HG02938 (cell line): Measurements from ENCODE around the gene CLDN9.

Experiments used
- ATAC-seq: cut with Tn5 transposase; IDR thresholded peaks from one replicate; pipeline ENCODE4 v1.9.1; 2021; ENCODE audit warnings: mild to moderate bottlenecking, moderate library complexity; ENCODE audit not compliant: unreplicated experiment

CLDN9 gene

DNA sequence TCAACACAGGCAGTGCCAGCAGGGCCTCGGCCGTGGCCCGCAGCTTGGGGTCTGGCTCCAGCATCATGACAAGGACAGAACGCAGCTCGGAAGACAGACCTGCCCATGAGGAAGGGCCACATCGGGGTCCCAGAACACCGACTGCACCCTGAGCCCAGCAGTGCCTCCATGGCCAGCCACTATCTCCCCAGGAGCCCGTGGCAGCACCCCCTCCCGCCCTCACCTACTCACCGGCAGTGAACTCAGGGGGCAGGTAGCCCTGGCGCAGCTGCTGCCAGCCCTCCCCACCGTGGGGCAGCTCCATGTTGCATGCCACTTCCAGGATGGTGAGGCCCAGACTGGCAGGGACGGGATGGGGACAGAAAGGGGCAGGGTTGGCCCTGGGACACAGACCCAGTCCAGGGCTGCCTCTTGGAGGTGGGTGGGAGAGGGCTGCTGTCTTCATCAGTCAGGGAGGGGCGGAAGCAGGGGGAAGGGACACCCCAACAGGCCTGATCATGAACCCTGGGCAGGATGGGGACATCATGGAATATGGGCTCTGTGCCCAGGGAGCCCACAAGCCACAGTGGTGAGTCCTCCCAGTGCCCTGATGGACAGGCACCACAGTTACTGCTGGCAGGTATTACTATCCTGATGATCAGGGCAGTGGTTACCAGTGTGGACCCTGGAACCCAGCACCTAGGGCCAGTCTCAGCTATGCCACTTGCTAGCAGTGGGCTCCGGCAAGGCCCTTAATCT is 38.2 kb upstream of the CLDN9 start:
- ATAC-seq = no peak

DNA sequence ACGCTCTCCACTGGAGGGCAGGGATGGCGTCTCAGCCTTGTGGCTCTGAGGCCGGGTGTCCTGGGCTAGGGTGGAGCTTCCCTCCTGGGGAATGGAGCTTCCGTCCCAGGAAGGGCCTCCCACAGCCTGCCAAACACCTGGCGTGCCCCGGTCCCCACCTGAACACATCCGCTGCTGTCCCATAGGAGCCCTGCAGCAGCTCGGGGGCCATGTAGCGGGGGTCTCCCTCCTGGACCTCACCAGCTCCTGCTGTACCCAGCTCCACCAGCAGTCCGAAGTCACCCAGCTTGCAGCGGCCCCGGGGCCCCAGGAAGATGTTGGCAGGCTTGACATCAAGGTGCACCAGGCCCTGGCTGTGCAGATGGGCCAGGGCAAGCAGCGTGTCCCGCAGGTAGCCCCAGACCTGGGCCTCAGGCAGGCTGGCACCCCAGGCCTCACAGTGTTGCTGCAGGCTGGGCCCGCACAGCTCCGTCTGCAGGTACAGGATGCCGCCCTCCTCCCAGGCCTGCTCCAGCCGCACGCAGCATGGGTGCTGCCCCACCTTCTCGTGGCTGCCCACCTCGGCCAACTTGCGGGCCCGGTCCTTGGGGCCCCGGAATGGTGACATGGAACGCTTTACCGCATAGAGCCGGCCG is 37.4 kb upstream of the CLDN9 start:
- ATAC-seq = no peak

- no peak for ATAC-seq
Observed at GRCh38 chr16:2976201-2976600, 36.5 kb upstream of the CLDN9 start.

- no peak for ATAC-seq
Observed at GRCh38 chr16:2976673-2977072, 36.0 kb upstream of the CLDN9 start.

GRCh38 chr16:2977440-2977839 is 35.3 kb upstream of the CLDN9 start:
- no peak for ATAC-seq

DNA sequence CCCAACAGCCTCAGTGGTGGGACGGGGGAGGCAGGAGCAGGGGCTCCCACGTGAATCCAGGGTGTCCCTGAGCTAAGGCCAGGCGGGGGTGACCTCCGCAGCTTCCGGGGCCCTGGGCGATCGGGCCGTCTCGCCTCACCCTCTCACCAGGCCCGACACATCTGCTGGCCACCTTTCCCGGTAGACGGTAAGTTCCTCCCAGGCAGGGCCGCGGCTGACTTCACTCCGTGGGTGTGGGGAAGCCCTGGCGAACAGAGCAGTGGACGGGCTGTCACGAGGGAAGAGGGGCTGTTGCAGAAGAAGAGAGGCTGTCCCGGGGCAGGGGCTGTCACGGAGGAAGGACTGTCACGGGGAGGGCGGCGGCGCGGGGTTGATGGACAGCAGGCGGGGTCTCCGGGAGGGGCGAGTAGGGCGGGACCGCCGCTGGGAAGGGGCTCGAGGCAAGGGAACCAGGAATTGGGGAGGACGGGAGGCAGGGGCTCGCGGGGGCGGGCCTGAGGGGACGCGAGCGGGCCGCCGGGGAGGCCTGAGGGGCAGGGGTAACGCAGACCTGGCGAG is 33.0 kb upstream of the CLDN9 start:
- peak; percentile 12 for ATAC-seq

- ATAC-seq = peak; percentile 55
Observed at GRCh38 chr16:2980227-2981176, 32.2 kb upstream of the CLDN9 start, which contains the start of gene PKMYT1. TSS of gene PKMYT1 (minus strand) at chr16:2980446. CDS start at chr16:2979657, 789 bp downstream.

- no peak for ATAC-seq
Observed at GRCh38 chr16:2981177-2981898, 31.4 kb upstream of the CLDN9 start.

DNA sequence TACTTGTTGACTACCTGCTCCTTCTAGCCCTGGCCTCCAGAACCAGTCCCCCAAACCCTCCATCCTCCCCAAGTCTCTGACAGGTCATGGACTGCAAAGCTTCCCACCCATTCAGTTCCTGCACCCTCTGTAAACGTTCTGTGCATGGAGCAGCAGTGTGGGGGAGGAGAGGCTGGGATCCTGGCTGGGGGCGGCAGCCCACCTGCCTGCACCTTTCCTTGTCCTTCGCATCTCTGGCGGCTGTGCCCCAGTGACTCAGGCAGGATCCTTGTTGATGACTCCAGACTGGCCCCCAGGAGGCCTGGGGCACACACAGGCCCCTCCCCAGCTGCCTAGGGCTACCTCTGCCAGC is 30.8 kb upstream of the CLDN9 start:
- no peak for ATAC-seq

GRCh38 chr16:2982402-2982801 is 30.3 kb upstream of the CLDN9 start:
- no peak for ATAC-seq

- no peak for ATAC-seq
Observed at GRCh38 chr16:2983706-2984136, 29.0 kb upstream of the CLDN9 start.

- ATAC-seq = no peak
Observed at GRCh38 chr16:2985462-2985861, 27.3 kb upstream of the CLDN9 start.

- no peak for ATAC-seq
Observed at GRCh38 chr16:2985893-2986355, 26.8 kb upstream of the CLDN9 start.

DNA sequence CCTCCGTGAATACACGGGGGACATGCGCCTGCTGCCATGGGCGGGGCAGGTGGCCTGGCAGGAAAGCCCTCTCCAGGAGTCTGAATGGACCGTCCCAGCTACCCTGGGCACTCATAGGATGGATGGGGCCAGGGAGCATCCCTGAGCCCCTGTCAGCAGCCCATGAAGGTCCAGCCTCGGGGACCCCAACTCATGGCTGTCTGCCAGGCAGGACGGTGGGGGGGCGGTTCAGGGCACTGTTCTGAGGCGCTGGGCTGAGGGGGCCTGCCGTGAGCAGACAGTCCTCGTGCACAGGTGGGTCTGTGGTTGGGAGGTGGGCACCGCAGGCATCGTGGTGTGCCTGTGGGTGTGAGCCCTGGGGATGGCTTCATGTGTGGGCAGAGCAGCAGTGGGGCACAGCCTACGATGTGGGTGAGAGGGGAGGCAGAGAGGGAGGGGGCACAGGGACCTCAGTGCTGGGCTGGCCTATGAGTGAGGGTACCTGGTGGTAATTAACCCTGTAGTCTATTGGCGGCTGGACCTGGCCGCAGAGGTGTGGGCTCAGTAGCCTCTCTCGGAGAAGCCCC is 26.0 kb upstream of the CLDN9 start:
- ATAC-seq = no peak

DNA sequence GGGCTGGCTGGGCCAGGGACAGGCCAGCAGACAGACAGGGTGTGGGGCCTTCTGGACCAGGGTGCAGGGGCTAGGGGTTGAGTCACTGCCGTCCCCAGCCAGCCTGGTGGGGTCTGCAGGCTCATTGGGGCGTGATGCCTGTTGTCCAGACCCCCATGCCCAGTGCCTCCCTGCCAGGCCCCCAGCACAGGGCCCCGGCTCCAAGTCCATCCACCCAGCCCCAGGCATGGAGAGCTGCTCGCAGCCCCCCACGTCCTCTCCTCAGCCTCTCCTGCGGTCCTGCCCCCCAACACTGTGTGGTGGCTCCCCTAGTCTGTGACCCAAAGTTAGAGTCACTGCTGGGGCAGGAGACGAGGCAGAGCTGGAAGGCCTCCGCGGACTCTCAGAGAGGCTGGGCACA is 25.4 kb upstream of the CLDN9 start:
- ATAC-seq = no peak

- no peak for ATAC-seq
Observed at GRCh38 chr16:2987833-2988232, 24.9 kb upstream of the CLDN9 start.

DNA sequence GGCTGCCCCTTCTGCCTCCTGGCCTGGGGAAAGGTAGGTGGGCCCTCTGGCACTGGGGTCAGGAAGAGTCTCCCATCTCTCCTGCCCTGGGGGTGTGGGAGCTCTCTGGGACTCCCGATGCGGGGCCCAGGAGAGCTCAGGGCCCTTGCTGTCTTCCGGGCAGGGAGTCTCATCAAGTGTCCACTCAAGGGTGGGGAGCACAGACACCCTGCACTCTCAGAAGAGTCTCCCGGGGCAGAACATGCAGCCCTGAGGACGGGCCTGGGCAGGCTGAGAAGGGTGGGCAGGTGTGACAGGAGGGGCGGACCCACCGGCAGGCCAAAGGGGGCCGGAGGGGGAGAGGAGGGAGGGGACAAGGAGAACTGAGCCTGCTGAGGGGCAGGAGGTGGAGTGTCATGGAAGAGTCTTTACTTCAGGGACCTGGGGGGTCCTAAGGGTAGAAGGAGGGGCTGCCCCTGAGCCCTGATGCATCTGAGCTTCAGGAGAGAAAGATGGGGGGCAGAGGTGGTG is 24.1 kb upstream of the CLDN9 start:
- ATAC-seq = no peak

DNA sequence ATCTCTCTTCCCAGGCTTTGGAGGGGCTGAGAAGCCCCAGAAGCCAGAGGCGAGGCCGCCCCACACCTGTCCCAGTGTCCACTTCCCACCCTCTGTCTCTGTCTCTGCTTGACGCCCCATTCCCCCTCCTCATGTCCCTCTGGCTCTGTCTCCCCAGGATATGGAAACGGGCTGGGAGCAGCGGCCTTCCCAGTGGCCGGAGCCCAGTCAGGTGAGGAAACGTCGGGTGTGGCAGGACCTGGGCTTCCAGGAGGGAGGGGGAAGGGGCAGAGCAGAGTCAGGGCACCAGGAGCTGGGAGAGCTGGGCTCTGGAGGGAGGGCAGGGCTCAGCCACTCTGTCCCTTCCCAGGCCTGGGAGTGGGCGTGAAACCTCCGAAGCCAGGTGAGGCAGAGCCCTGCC is 21.8 kb upstream of the CLDN9 start:
- no peak for ATAC-seq

- no peak for ATAC-seq
Observed at GRCh38 chr16:2991566-2992261, 21.0 kb upstream of the CLDN9 start.
